ENCODE measurements around the gene CSAD. TPM values are rescaled to one million over a fixed set of nuclear protein-coding genes. Genes with fewer than 3 reads are reported as not detected.

CSAD gene
- total RNA-seq, 4 donors from 2014 or later: 29.1 to 142 (median 39.2) TPM

Small RNA genes within 50 kb of the gene (small RNA-seq; reads per million reads assigned to genes)
- gene HIGD1AP1 (0 to 0.36 (median 0) reads per million in 4 donors), gene RNU6-333P (0 reads per million in 4 donors)

Other genes with a start within 250 kb of the CSAD start
- 100 to 1,000 TPM; 367 to 813 (median 541) TPM for gene KRT18, start 231.8 kb downstream of the CSAD start, total RNA-seq
- 100 to 1,000 TPM; 175 to 383 (median 261) TPM for gene EIF4B, start 174.5 kb downstream of the CSAD start, total RNA-seq
- 100 to 1,000 TPM in 2 of 4 donors, 10 to 100 TPM in 2; 48.2 to 397 (median 169) TPM for gene TNS2, start 130.9 kb downstream of the CSAD start, total RNA-seq
- 10 to 100 TPM; 10.1 to 27.0 (median 21.9) TPM for gene SPRYD3, start 101.5 kb downstream of the CSAD start, total RNA-seq
- gene IGFBP6, start 83.3 kb downstream of the CSAD start, total RNA-seq: 100 to 1,000 TPM in 1 of 4 donors, 10 to 100 TPM in 3; 38.5 to 106 (median 94.5) TPM
- gene SOAT2, start 77.4 kb downstream of the CSAD start, total RNA-seq: under 1 TPM in 1 of 4 donors, not detected in 3; 0.41 TPM
- gene ZNF740, start 203 bp downstream of the CSAD start, total RNA-seq: 10 to 100 TPM in 3 of 4 donors, 1 to 10 TPM in 1; 9.7 to 21.9 (median 16.3) TPM
- gene ITGB7, start 26.3 kb upstream of the CSAD start, total RNA-seq: 1 to 10 TPM in 3 of 4 donors, under 1 TPM in 1; 0.60 to 8.3 (median 2.9) TPM
- gene RARG, start 51.3 kb upstream of the CSAD start, total RNA-seq: 10 to 100 TPM in 1 of 4 donors, 1 to 10 TPM in 2, not detected in 1; 2.6 to 15.4 (median 7.6) TPM
- gene ESPL1, start 87.4 kb upstream of the CSAD start, total RNA-seq: 10 to 100 TPM in 3 of 4 donors, 1 to 10 TPM in 1; 6.5 to 31.8 (median 18.8) TPM
- 100 to 1,000 TPM; 244 to 451 (median 381) TPM for gene PFDN5, start 114.6 kb upstream of the CSAD start, total RNA-seq
- 10 to 100 TPM; 12.7 to 37.0 (median 24.3) TPM for gene MYG1, start 118.8 kb upstream of the CSAD start, total RNA-seq
- gene AAAS, start 140.7 kb upstream of the CSAD start, total RNA-seq: 10 to 100 TPM; 31.8 to 51.6 (median 39.9) TPM
- not detected for gene SP7, start 155.4 kb upstream of the CSAD start, total RNA-seq
- 10 to 100 TPM; 32.6 to 80.1 (median 67.1) TPM for gene SP1, start 199.3 kb upstream of the CSAD start, total RNA-seq
- under 1 TPM in 1 of 4 donors, not detected in 3; 0.27 TPM for gene AMHR2, start 242.9 kb upstream of the CSAD start, total RNA-seq